Measurements from ENCODE around the gene PPP4R4. TPM values are rescaled to one million over a fixed set of nuclear protein-coding genes. Genes with fewer than 3 reads are reported as not detected.

PPP4R4 gene
- total and polyA plus RNA-seq, 3 donors from 2014 or later = 15.8 to 26.7 (median 24.3) TPM

DNA sequence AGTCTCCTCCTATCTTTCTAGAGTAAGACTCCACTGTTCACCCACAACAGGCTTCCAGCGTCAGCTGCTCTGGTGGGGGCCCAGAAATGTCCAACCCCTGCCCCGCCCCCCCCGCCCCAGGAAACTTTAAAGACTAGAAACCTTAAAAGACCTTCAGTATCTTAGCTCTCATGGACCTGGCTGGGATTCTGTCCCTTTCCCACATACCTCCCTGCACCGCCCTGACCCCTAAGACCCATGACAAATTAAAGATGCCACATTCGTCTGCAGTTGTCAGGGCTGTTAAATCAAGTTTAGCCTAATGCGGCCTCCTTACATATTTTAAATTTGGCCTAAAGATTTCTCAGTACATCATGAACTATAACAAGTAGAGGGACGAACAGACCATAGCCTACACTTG, 129.0 kb downstream of the PPP4R4 start:
- Histone ChIP-seq H3K4me1 (no peaks in the 10 kb centered on the region), H3K36me3 (ENCODE audit: low read depth, missing control alignments) (no peaks in the 10 kb centered on the region), H3K27me3 (no peaks in the 10 kb centered on the region), H3K27ac (no peak overlapping the region), H3K4me3 (no peak overlapping the region), H3K9me3 (no peaks in the 10 kb centered on the region)
- intact Hi-C loops (cut with DNase I; ENCODE audit: low total_unique reads) = no loop called here
- DNase-seq = no peak
- WGBS, 2 donors = 78 to 80% methylated on average over 7 of the region's 7 CpGs
- TF ChIP-seq, protein P1, sequence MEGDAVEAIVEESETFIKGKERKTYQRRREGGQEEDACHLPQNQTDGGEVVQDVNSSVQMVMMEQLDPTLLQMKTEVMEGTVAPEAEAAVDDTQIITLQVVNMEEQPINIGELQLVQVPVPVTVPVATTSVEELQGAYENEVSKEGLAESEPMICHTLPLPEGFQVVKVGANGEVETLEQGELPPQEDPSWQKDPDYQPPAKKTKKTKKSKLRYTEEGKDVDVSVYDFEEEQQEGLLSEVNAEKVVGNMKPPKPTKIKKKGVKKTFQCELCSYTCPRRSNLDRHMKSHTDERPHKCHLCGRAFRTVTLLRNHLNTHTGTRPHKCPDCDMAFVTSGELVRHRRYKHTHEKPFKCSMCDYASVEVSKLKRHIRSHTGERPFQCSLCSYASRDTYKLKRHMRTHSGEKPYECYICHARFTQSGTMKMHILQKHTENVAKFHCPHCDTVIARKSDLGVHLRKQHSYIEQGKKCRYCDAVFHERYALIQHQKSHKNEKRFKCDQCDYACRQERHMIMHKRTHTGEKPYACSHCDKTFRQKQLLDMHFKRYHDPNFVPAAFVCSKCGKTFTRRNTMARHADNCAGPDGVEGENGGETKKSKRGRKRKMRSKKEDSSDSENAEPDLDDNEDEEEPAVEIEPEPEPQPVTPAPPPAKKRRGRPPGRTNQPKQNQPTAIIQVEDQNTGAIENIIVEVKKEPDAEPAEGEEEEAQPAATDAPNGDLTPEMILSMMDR (IDR thresholded peaks at IDR 0.05) = no peak
- TF ChIP-seq POLR2A (IDR thresholded peaks at IDR 0.05) = no peak

DNA sequence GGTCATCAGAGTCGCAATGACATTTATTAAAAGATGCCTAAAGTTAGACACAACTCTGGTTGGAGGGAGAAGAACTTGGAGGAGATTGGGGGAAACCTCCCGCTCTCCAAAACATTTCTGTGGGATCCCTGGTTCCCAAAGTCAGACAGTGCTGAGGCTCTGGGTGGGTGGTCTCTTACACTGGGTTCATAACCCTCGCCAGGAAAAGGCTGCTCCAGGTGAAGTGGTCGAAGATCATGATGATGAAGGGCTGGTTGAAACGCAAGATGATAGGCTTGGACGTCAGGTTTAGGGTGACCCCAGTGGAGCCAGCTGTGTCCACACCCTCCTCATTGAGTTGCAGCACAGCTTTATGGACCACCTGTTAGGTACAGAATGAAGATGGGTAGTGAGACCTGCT, 130.1 kb downstream of the PPP4R4 start:
- Histone ChIP-seq H3K36me3 (ENCODE audit: low read depth, missing control alignments) (no peaks in the 10 kb centered on the region), H3K4me3 (no peak overlapping the region), H3K4me1 (no peaks in the 10 kb centered on the region), H3K27me3 (no peaks in the 10 kb centered on the region), H3K27ac (no peak overlapping the region), H3K9me3 (no peaks in the 10 kb centered on the region)
- 77 to 86% methylated on average over 6 of the region's 6 CpGs for WGBS, 2 donors
- DNase-seq = no peak
- intact Hi-C loops (cut with DNase I; ENCODE audit: low total_unique reads) = no loop called here
- TF ChIP-seq, protein P1 (IDR thresholded peaks at IDR 0.05) = no peak
- TF ChIP-seq POLR2A (IDR thresholded peaks at IDR 0.05) = no peak

- Histone ChIP-seq H3K4me1 (no peaks in the 10 kb centered on the region), H3K4me3 (no peak overlapping the region), H3K36me3 (ENCODE audit: low read depth, missing control alignments) (no peaks in the 10 kb centered on the region), H3K9me3 (no peaks in the 10 kb centered on the region), H3K27me3 (no peaks in the 10 kb centered on the region), H3K27ac (no peak overlapping the region)
- intact Hi-C loops (cut with DNase I; ENCODE audit: low total_unique reads) = no loop called here
- DNase-seq = no peak
- 87 to 89% methylated on average over 2 of the region's 2 CpGs for WGBS, 2 donors
- TF ChIP-seq POLR2A (IDR thresholded peaks at IDR 0.05) = no peak
- TF ChIP-seq, protein P1 (IDR thresholded peaks at IDR 0.05) = no peak
These were observed 131.5 kb downstream of the PPP4R4 start for GRCh38 chr14:94305620-94306019.

- no peak overlapping the region for H3K4me3 ChIP-seq
- WGBS, 2 donors = 75 to 78% methylated on average over 12 of the region's 12 CpGs
- no peak overlapping the region for H3K27ac ChIP-seq
- TF ChIP-seq POLR2A (IDR thresholded peaks at IDR 0.05) = no peak
- TF ChIP-seq, protein P1 (IDR thresholded peaks at IDR 0.05) = no peak
- no peaks in the 10 kb centered on the region for H3K27me3 ChIP-seq
- intact Hi-C loops (cut with DNase I; ENCODE audit: low total_unique reads) = no loop called here
- H3K36me3 ChIP-seq (ENCODE audit: low read depth, missing control alignments) = no peaks in the 10 kb centered on the region
- no peak for DNase-seq
- no peaks in the 10 kb centered on the region for H3K4me1 ChIP-seq
- H3K9me3 ChIP-seq = no peaks in the 10 kb centered on the region
These were observed 132.2 kb downstream of the PPP4R4 start for GRCh38 chr14:94306047-94306978.

All from testis (tissue), 3 donors.